HG02759 (cell line): ENCODE measurements around the gene SMIM10L1.

Experiments
- ATAC-seq: cut with Tn5 transposase; IDR thresholded peaks from one replicate; pipeline ENCODE4 v1.9.1; 2021; ENCODE audit warnings: mild to moderate bottlenecking, moderate library complexity; ENCODE audit not compliant: unreplicated experiment

The SMIM10L1 gene

DNA sequence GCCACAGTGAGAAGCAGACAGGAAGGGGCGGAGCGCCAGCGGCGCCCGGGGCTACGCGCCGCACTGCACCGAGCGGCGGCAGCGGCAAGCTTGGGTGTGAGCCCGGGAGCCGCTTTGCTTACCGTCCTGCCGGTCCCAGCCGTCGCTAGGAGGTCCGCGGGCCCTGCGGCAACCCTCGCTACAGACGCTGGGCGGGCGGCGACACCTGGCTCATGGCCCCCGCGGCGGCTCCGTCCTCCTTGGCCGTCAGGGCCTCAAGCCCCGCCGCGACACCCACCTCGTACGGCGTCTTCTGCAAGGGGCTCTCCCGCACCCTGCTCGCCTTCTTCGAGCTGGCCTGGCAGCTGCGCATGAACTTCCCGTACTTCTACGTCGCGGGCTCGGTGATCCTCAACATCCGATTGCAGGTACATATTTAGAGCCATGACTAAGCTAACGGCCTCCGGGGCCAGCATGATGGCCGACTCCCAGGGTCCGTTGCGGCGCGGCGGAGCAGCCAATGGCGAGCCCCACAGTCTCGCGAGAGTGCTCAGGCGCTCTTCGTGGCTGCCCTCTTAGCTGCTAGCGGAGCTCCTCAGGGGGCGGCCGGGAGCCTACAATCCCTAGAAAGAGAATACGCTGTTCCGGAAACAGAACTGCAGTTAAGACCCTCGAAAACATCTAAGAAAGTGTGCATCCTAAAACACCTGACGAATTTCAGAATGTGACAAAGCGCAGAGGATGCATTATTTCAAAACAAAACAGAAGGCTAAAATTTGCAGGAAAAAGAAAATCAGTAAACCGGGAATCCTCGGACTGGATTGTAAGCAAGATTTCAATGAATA, at the start of gene SMIM10L1:
TSS of gene SMIM10L1 (plus strand) at position 50 of the 824 bp plus-strand sequence. CDS start at position 213, 163 bp downstream.
- ATAC-seq, result peak; percentile 97

DNA sequence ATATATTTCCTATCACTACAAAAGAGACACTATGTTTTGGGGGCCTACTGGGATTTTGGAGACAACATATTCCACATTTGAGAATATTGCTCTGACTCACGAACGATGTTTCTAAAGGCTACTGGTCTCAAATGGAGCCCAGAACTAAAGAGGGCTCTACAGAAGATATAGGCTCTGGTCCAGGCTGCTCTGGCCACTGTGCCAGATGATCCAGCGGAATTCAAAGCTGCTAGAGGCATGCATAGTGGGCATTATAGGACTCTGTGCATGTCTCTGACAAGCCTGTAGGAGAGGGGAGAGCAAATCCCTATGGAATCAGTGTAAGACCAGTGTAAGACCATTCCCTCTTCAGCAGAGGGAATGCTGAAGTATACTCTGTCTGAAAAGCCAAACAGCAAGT, 40.6 kb upstream of the SMIM10L1 start:
- ATAC-seq, result no peak

- ATAC-seq, result no peak
These were observed 40.0 kb upstream of the SMIM10L1 start for GRCh38 chr12:11130999-11131398.

- ATAC-seq, result no peak
These were observed 37.8 kb upstream of the SMIM10L1 start for GRCh38 chr12:11133162-11133561.

DNA sequence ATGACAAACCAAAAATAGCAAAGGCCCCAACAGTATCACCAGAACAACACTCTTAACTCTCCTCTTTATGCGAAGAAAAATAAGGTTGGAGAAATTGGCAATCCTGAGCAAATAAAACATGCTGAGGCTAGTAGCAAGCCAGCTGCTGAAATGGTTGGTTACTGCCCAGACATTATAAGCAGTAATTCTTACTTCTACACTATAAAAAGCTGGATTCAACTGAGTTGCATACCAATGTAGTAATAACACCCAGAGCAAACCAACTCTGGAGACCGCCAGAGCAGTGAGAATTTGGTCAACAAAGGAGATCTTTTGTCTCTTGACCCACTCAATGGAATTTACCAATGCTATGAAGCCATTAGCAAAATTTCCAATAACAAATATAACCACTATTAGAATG, 37.2 kb upstream of the SMIM10L1 start:
- ATAC-seq, result no peak

- ATAC-seq, result no peak
These were observed 36.7 kb upstream of the SMIM10L1 start, which contains the start of gene TAS2R30 for GRCh38 chr12:11134305-11134704. Gene TAS2R30 (minus strand): TSS chr12:11134644. CDS start chr12:11134244, 400 bp downstream.

GRCh38 chr12:11136075-11136474, 34.9 kb upstream of the SMIM10L1 start:
- no peak for ATAC-seq

- no peak for ATAC-seq
These were observed 27.6 kb upstream of the SMIM10L1 start for GRCh38 chr12:11143352-11143751.

GRCh38 chr12:11144297-11144696, 26.7 kb upstream of the SMIM10L1 start:
- ATAC-seq, result no peak

DNA sequence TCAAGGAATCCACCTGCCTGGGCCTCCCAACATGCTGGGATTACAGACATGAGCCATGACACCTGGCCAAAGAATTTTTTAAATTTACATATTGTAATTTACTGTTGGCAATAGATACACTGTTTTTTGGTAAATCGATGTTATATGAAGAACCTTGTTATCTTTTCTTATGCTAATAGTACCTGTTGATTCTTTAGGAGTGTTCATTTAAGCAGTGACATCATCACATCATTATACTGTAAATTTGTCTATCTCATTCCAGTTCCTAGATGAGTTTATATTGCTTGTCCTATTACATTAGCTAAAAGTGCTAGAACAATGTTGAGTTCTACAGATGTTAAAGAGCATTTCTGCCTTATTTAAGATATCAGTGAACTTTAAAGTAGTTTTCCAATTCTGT, 23.6 kb upstream of the SMIM10L1 start:
- no peak for ATAC-seq

- peak; percentile 61 for ATAC-seq
These were observed 20.2 kb upstream of the SMIM10L1 start for GRCh38 chr12:11150832-11151231.

DNA sequence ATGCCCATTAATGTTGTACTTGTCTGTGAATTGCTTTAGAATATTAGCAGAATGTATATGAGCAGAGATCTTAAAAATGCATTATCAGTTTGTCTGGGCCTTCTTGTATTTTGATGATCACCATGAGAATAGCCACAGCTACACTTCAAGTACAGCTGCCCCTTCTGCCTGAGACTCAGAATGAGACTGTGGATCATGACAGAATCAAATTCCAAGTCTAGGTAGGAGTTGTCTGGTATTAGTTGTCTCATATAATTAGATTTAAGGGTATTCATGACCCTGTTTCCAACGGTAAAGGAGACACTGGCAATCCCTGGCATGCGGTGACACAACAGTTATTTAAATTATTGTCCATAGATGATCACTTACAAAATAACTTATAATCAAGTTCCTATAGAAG, 18.3 kb upstream of the SMIM10L1 start:
- ATAC-seq, result no peak

DNA sequence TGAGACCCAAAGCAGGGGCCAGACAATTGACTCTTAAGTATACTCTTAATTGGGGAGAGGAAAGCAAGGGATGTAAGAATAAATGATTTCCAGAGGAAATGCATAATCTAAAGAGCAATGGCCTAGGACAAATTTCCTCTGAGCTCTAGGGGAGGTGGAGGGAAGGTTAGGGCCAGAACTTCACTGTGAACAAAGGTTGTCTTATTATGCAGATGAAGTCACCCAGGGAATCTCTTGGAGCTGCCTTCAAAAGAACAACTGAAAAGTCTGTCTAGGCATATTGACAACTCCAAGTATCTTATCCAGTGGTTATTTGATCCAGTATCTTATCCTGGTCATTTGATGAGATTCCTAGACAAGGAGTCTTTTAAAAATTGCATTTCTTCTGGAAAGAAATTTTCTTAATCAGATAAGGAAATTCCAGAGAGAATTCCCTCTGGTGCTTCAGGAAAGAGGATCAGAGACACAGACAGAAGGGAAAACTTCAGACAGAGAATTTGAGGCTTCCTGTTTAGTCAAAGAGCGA, 16.5 kb upstream of the SMIM10L1 start:
- ATAC-seq, result no peak

DNA sequence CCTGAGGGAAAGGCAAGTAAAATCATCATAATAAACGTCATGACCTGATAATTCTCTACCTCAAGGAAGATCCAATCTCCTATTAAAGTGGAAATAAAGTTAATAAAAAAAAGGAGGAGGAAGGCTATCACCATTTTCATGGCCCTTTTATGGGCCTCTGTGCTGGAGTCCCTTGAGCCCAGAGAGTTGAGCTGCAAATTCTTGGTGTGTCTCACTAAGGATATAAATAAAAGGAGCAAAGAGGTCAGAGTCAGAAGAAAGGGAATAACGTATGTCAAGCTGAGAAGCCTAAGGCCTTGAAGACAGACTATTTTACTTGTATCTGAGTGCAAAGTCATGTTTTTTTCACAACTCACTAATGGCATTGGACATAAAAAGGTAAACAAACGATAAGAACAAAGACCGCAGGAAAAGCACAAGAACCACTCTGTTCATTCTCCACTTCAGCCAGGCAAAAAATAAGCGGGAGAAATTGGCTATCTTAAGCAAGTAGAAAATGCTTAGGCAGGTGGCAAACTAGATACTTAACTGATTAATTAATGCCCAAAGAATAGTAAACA, 12.0 kb upstream of the SMIM10L1 start:
- no peak for ATAC-seq

- no peak for ATAC-seq
These were observed 8.5 kb upstream of the SMIM10L1 start for GRCh38 chr12:11162502-11162901.

GRCh38 chr12:11164384-11164783, 6.6 kb upstream of the SMIM10L1 start:
- ATAC-seq, result no peak

DNA sequence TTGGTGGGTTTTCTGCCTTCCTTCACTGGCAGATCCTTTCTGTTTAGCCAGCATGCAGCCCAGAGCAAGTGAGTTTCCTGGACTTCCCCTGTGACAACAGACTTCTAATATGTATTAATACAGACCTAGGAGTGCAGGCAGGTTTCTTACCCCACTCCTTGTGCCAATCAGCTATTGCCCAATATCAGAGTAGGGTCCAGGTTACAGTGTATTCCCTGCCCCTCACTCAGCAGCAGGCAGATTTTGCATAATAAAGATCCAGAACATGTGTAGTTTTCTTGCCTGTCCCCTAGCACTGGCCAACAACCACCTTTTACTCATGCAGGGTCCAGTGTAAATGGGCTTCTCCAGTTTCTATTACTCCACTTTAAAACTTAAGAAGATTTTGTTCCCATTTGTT, 4.7 kb upstream of the SMIM10L1 start:
- ATAC-seq, result no peak

DNA sequence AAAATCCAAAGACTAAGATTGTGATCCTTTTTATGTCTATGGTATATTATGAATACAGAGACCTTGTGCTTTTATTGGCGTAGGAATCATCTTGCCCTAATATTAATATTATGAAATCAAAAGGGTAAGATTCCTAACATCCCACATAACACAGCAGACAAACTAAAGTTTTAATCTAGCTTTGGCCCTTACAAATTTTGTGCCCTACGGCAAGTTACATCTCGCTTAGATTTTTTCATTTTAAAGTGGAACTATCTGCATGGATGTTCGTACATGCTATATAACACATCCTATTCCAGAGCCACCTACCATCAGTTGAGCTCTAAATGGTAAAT, 217 bp upstream of the SMIM10L1 start:
- ATAC-seq, result no peak

- ATAC-seq, result no peak
These were observed 1.1 kb downstream of the SMIM10L1 start for GRCh38 chr12:11171969-11172675.

GRCh38 chr12:11174022-11174421, 3.0 kb downstream of the SMIM10L1 start:
- ATAC-seq, result no peak

- ATAC-seq, result no peak
These were observed 7.3 kb downstream of the SMIM10L1 start for GRCh38 chr12:11178250-11178649.

GRCh38 chr12:11182529-11182928, 11.5 kb downstream of the SMIM10L1 start:
- ATAC-seq, result no peak
